Heart right ventricle (tissue), 16 donors: ENCODE measurements around the gene DUSP16. TPM values are rescaled to one million over a fixed set of nuclear protein-coding genes. Genes with fewer than 3 reads are reported as not detected.

Experiments
- ATAC-seq, 8 donors: fragments of 200-7000 bp; cut with Tn5 transposase; one replicate each; pipeline ENCODE4 v1.9.1; 2020; ENCODE audit warnings: mild to moderate bottlenecking in 8 of 8, moderate library complexity in 8 of 8, moderate number of reproducible peaks in 1 of 8
- DNase-seq, 2 donors: peaks; one replicate each; pipeline ENCODE4 v3.0.0-alpha.2; 2020
- H3K27ac ChIP-seq, 10 donors: fragments of 200-600 bp; sonication (generic) in 2 of 10; one replicate each; pipeline versions ENCODE4 v1.5.0 to v1.8.0; 2020 to 2022; ENCODE audit warnings: mild to moderate bottlenecking in 3 of 10
- H3K27me3 ChIP-seq, 7 donors: fragments of 200-600 bp; one replicate each; pipeline ENCODE4 v1.8.0; 2021 to 2022; ENCODE audit warnings: mild to moderate bottlenecking in 2 of 7
- H3K36me3 ChIP-seq, 9 donors: fragments of 200-600 bp; sonication (generic) in 1 of 9; one replicate each; pipeline versions ENCODE4 v1.5.0 to v1.8.0; 2020 to 2022; ENCODE audit warnings: mild to moderate bottlenecking in 2 of 9
- H3K4me1 ChIP-seq, 9 donors: fragments of 200-600 bp; sonication (generic) in 1 of 9; one replicate each; pipeline versions ENCODE4 v1.5.0 to v1.8.0; 2020 to 2022; ENCODE audit warnings: mild to moderate bottlenecking in 4 of 9
- H3K4me3 ChIP-seq, 10 donors: fragments of 200-600 bp; sonication (generic) in 2 of 10; one replicate each; pipeline versions ENCODE4 v1.5.0 to v1.8.0; 2020 to 2022; ENCODE audit warnings: mild to moderate bottlenecking in 7 of 10, moderate library complexity in 2 of 10
- H3K9me3 ChIP-seq, 11 donors: fragments of 200-600 bp in 10 of 11; sonication (generic) in 2 of 11; one replicate each; pipeline versions ENCODE4 v1.5.0 to v1.8.0; 2013 to 2022; ENCODE audit warnings: mild to moderate bottlenecking in 2 of 11, control low read depth in 1 of 11, moderate library complexity in 1 of 11
- WGBS, 2 donors: extraction: QIAGEN DNeasy Blood & Tissue Kit; methylation state at CpG; one replicate each; pipeline ENCODE4 v1.1.7; 2013; ENCODE audit warnings: inconsistent platforms in 1 of 2; 5-methylcytosine and 5-hydroxymethylcytosine counted together
- intact Hi-C, 10 donors: fragments of 100-400 bp; cut with DNase I; formaldehyde crosslinking; loops; one replicate each; pipeline versions ENCODE4 v1.11.1 to v1.14.2; 2022
- long read RNA-seq, 3 donors: library from polyadenylated mRNA; unstranded; transcript quantifications; one replicate each; pipeline ENCODE4 v2.0.0, GENCODE V29; 2020 to 2021
- polyA plus RNA-seq, 2 donors: library from polyadenylated mRNA; stranded (reverse); fragments of 200-250 nt; gene quantifications; one replicate each; pipeline ENCODE4 v1.2.3, GENCODE V29; 2013
- total RNA-seq, 10 donors: library from RNA; stranded (reverse); fragmentation: NEBNext Ultra II Directional in 3 of 10; extraction: Animal tissue kit (Norgen Biotek cat#: 25700) in 3 of 10; gene quantifications; one replicate each; pipeline versions ENCODE4 v1.2.1 to v1.2.4, GENCODE V29; 2021 to 2023
- TF ChIP-seq, protein P1 (sequence below), 9 donors: fragments of 200-600 bp; sonication (generic) in 2 of 9; IDR thresholded peaks; one replicate each; pipeline versions ENCODE4 v1.5.0 to v1.8.0; 2021 to 2022; ENCODE audit warnings: antibody characterized with exemption in 9 of 9, mild to moderate bottlenecking in 5 of 9, moderate library complexity in 1 of 9
- donor health status: Arrhythmogenic right ventricular cardiomyopathy.
- donor health status: ischemic (EF 13 %, LVEDD 7.1; RV severe dilation, severe dysfunction).
- donor health status: healthy with polysubstance abuse.
- donor health status: DM: no; HTN: yes; CAD: no.
- donor health status: DM: no; HTN: no; CAD: no.
- donor health status: ischemic (EF 25% LVEDD 6.9; RV normal size, moderate dysfunction).
- donor health status: ischemic (EF 25% LVEDD 5.7; RV mildly dilated, moderate dysfunction).
- donor health status: healthy.
- donor health status: DM: yes; HTN: yes; CAD: no.
- donor health status: Ischemic cardiomyopathy.
- donor health status: ischemic (EF 35%, LVEDD 5.7; RV mildly dilated, moderate dysfunction).
- donor health status: nonischemic (EF 11% LVEDD 7.7; RV severe dilation, severe dysfunction).
- donor health status: DM: yes; HTN: yes; CAD: no.
- donor health status: PGD.
- donor health status: ischemic (EF 29% LVEDD 5.4; RV normal size, mild dysfunction).
- donor health status: nonischemic (EF 23%, LVEDD 6.1; RV moderate dilation, normal function).

DUSP16 gene, protein sequence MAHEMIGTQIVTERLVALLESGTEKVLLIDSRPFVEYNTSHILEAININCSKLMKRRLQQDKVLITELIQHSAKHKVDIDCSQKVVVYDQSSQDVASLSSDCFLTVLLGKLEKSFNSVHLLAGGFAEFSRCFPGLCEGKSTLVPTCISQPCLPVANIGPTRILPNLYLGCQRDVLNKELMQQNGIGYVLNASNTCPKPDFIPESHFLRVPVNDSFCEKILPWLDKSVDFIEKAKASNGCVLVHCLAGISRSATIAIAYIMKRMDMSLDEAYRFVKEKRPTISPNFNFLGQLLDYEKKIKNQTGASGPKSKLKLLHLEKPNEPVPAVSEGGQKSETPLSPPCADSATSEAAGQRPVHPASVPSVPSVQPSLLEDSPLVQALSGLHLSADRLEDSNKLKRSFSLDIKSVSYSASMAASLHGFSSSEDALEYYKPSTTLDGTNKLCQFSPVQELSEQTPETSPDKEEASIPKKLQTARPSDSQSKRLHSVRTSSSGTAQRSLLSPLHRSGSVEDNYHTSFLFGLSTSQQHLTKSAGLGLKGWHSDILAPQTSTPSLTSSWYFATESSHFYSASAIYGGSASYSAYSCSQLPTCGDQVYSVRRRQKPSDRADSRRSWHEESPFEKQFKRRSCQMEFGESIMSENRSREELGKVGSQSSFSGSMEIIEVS
- 10 to 100 TPM; 10.9 to 21.7 (median 17.6) TPM for total RNA-seq
- polyA plus RNA-seq, result 1 to 10 TPM; 2.6 to 4.8 TPM
- long read RNA-seq, donor 1, partial matches to known transcripts, result 1 of 3 reads
- long read RNA-seq, donor 1, other reads (novel, unspliced or antisense), result 2 of 3 reads
- long read RNA-seq, donor 2, partial matches to known transcripts, result 0 of 3 reads
- long read RNA-seq, donor 2, other reads (novel, unspliced or antisense), result 3 of 3 reads
- long read RNA-seq, donor 3, full-length matches to known transcripts, result 3 of 8 reads
- long read RNA-seq, donor 3, partial matches to known transcripts, result 1 of 8 reads
- long read RNA-seq, donor 3, other reads (novel, unspliced or antisense), result 4 of 8 reads

DNA sequence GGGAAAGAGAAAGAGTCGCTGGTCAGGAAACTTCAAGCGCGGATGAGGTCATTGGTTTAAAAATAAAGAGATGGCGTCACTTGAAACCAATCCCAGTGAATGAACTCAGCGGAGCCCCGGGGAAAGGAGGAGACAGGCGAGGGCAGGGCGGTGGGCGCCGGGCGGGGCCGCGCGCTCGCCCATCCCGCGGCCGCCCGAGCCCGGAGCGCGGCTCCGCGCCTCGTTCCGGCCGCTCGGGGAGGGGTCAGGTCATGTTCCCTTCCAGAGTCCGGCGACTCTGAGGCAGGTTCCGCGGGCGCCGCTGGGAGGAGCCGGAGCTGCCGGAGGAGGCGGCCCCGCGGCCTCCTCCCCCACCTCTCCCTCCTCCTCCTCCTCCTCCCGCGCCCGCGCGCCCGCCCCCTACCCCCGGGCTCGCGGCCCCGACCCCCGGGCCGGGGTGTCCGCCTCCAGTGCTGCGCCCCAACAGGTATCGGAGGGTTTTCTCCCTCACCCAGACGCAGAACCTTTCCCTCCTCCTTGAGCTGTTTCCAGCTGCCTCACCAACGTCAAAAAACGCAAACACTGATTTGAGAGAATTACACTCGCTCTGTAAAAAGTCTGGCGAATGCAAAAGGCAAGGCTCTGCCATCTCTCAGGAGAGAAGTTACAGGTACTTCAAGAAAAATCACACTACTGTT, at the start of gene DUSP16:
Gene DUSP16, minus strand, starts transcription at position 279 of the 677 bp plus-strand sequence. CDS start 41,765 bp downstream, outside the sequence.
- DNase-seq, result peak; percentile 92 to 93
- Histone ChIP-seq H3K36me3 (no peaks in the 10 kb centered on the region), H3K9me3 (peaks cover 0 to 7% (median 0%) of the 10 kb centered on the region in 11 donors), H3K4me3 (peak within 1 kb of the TSS; percentile 59 to 89 (median 75)), H3K27ac (peak within 1 kb of the TSS; percentile 98 to 100 (median 100)), H3K4me1 (peaks cover 0 to 45% (median 32%) of the 10 kb centered on the region in 9 donors), H3K27me3 (no peaks in the 10 kb centered on the region)
- ATAC-seq, result peak; percentile 94 to 98 (median 96)
- 1% methylated on average over 33 to 58 of the region's 59 CpGs for WGBS, 2 donors
- TF ChIP-seq, protein P1, sequence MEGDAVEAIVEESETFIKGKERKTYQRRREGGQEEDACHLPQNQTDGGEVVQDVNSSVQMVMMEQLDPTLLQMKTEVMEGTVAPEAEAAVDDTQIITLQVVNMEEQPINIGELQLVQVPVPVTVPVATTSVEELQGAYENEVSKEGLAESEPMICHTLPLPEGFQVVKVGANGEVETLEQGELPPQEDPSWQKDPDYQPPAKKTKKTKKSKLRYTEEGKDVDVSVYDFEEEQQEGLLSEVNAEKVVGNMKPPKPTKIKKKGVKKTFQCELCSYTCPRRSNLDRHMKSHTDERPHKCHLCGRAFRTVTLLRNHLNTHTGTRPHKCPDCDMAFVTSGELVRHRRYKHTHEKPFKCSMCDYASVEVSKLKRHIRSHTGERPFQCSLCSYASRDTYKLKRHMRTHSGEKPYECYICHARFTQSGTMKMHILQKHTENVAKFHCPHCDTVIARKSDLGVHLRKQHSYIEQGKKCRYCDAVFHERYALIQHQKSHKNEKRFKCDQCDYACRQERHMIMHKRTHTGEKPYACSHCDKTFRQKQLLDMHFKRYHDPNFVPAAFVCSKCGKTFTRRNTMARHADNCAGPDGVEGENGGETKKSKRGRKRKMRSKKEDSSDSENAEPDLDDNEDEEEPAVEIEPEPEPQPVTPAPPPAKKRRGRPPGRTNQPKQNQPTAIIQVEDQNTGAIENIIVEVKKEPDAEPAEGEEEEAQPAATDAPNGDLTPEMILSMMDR (IDR thresholded peaks at IDR 0.05), result peak in 6 of 9 donors; percentile 8 to 51 (median 34)
- intact Hi-C loops, result loop anchor here in 9 of 10 donors (1.0 to 10.0 kb wide), 14 partner anchors 49 to 480 kb away; partner anchors contain the start of genes CDKN1B (in 2 of the 9), CREBL2 (in 2 of the 9) and GPR19 (in 2 of the 9)

DNA sequence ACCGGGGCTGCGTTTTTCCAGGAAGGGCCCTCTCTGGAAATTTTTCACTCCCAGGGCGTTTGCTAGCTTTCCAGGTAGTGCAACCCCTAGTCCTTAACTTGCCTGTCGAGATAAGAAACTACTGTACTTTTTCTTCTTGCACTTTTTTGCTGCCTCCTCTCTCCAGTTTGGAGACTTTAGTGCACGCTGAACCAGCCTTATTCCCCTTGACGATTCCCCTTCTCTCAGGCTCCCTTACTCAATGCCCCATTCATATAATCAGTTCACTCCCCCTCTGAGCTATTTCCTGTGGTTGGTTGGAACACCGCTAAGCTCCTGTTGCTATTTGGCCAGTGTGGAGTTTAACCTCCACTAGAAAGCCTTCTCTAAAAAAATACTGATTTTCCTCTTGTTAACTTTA, 49.7 kb upstream of the DUSP16 start:
- Histone ChIP-seq H3K27me3 (no peaks in the 10 kb centered on the region), H3K4me3 (peak overlapping the region; percentile 64 to 89 (median 76)), H3K4me1 (peaks cover 0 to 58% (median 28%) of the 10 kb centered on the region in 9 donors), H3K9me3 (no peaks in the 10 kb centered on the region), H3K36me3 (peaks cover 0 to 28% (median 0%) of the 10 kb centered on the region in 9 donors), H3K27ac (peak overlapping the region; percentile 81 to 97 (median 91))
- DNase-seq (peak in 1 of 2 donors; percentile 8), ATAC-seq (peak in 4 of 8 donors; percentile 5 to 38 (median 24))
- WGBS, 2 donors, result 0 to 1% methylated on average over 7 of the region's 7 CpGs
- TF ChIP-seq, protein P1 (IDR thresholded peaks at IDR 0.05), result no peak
- intact Hi-C loops, result loop anchor here in 3 of 10 donors (5.0 kb wide), 3 partner anchors 50 to 105 kb away; partner anchors contain the start of genes CDKN1B (in 1 of the 3), DUSP16 (in 1 of the 3) and GPR19 (in 1 of the 3)

DNA sequence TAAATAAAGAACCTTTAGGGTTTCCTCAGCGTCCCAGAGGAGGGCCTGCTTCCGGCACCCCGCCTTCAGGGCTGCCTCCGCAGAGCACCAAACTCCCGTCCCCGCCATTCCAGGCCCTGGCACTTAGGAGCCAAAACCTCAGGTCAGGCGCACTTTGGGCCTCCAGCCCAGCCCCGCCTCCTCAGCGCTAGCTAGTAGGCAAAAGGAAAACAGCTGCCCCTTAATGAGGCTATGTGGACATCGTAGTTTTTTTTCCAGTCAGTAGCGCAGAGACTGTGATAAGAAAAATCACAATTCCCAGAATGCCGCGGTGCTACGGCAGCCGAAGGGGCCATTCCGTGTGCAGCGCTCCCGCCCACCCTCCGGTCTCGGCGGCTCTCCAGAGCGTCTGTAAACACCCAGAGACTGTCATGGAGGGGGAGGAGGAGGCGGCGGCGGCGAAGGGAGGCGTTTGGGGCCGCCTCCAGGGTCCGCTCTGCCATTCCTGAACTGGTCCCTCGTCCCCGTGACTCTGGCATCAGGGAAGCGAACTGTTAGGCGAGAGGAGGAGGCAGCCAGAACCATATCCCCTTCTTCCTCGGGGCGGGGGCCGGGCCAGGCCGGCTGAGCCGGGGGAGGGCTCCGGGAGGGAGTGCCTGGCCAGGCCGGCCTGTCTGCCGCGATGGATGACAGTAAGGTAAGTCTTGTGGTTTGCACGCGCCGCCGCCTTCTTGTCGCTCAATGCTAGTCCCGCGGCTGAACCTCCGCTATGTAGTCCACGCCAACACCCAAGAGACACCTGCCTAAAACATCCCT, 49.0 kb upstream of the DUSP16 start, which contains the start of gene CREBL2:
Gene CREBL2, plus strand, starts transcription at position 365 of the 795 bp plus-strand sequence. Its CDS starts 297 bp downstream, at position 662.
- Histone ChIP-seq H3K27me3 (no peaks in the 10 kb centered on the region), H3K4me1 (peaks cover 0 to 58% (median 24%) of the 10 kb centered on the region in 9 donors), H3K27ac (peak within 1 kb of the TSS; percentile 81 to 97 (median 91)), H3K36me3 (peaks cover 0 to 23% (median 0%) of the 10 kb centered on the region in 9 donors), H3K4me3 (peak within 1 kb of the TSS; percentile 64 to 89 (median 76)), H3K9me3 (no peaks in the 10 kb centered on the region)
- WGBS, 2 donors, result 0 to 1% methylated on average over 51 of the region's 51 CpGs
- DNase-seq (peak; percentile 93 to 94), ATAC-seq (peak; percentile 97 to 99 (median 97))
- TF ChIP-seq, protein P1 (IDR thresholded peaks at IDR 0.05), result peak in 1 of 9 donors; percentile 16
- intact Hi-C loops, result loop anchor here in 4 of 10 donors (1.0 to 5.0 kb wide), 5 partner anchors 49 to 106 kb away; partner anchors contain the start of genes DUSP16 (in 2 of the 4), GPR19 (in 2 of the 4) and CDKN1B (in 1 of the 4)
